Common myeloid progenitor, CD34-positive (primary cell): Measurements from ENCODE around the gene LRRC3.

Experiments used
- CTCF ChIA-PET: fragments of 350-600 bp; sonication (Branson Sonifier 250); formaldehyde crosslinking; loops from one replicate; lab custom pipeline; 2021; ENCODE audit warnings: antibody characterized with exemption; lab: Charles Lee
- POLR2A ChIA-PET: fragments of 350-600 bp; sonication (Branson Sonifier 250); formaldehyde crosslinking; loops from one replicate; lab custom pipeline; 2021; ENCODE audit warnings: antibody characterized with exemption; lab: Charles Lee
- DNase-seq, 3 donors: peaks; one replicate each; pipeline versions ENCODE4 v3.0.0 to v3.0.0-alpha.2; 2013
- H3K27ac ChIP-seq, 2 experiments: 1 replicate in 1 of 2; 2 replicates in 1 of 2; pipeline ENCODE4 v1.7.0; 2013; ENCODE audit warnings: inconsistent platforms in 2 of 2, low read length in 2 of 2, mild to moderate bottlenecking in 2 of 2, low read depth in 1 of 2, moderate library complexity in 1 of 2; ENCODE audit not compliant: severe bottlenecking in 2 of 2, insufficient read depth in 1 of 2, poor library complexity in 1 of 2
- H3K27me3 ChIP-seq, 5 experiments: replicated peaks in 2 of 5; 1 replicate in 3 of 5; 2 replicates in 2 of 5; pipeline versions ENCODE4 v1.6.1 to v1.7.0; 2013; ENCODE audit warnings: low read length in 4 of 5, mild to moderate bottlenecking in 2 of 5, moderate library complexity in 2 of 5, inconsistent platforms in 1 of 5; ENCODE audit not compliant: insufficient read depth in 5 of 5, control insufficient read depth in 4 of 5
- H3K36me3 ChIP-seq, 4 experiments: 1 replicate in 2 of 4; 2 replicates in 2 of 4; pipeline versions ENCODE4 v1.6.1 to v1.7.0; 2013; ENCODE audit warnings: low read length in 3 of 4, control low read depth in 1 of 4, mild to moderate bottlenecking in 1 of 4; ENCODE audit not compliant: control insufficient read depth in 4 of 4, insufficient read depth in 4 of 4
- H3K4me1 ChIP-seq, 4 experiments: 1 replicate in 3 of 4; 2 replicates in 1 of 4; pipeline versions ENCODE4 v1.6.1 to v1.7.1; 2013; ENCODE audit warnings: low read length in 3 of 4, mild to moderate bottlenecking in 3 of 4, control low read depth in 1 of 4, inconsistent platforms in 1 of 4, moderate library complexity in 1 of 4; ENCODE audit not compliant: control insufficient read depth in 4 of 4, insufficient read depth in 4 of 4; ENCODE audit errors: control extremely low read depth in 1 of 4
- H3K4me3 ChIP-seq, 7 experiments: 1 replicate in 4 of 7; 2 replicates in 3 of 7; pipeline versions ENCODE4 v1.5.1 to v1.7.0; 2013; ENCODE audit warnings: mild to moderate bottlenecking in 7 of 7, low read length in 6 of 7, moderate library complexity in 6 of 7, inconsistent platforms in 2 of 7, low read depth in 2 of 7, control low read depth in 1 of 7; ENCODE audit not compliant: insufficient read depth in 4 of 7, control insufficient read depth in 1 of 7; ENCODE audit errors: extremely low read depth in 1 of 7
- H3K9me3 ChIP-seq, 5 experiments: 1 replicate in 4 of 5; 2 replicates in 1 of 5; pipeline versions ENCODE4 v1.6.1 to v1.7.1; 2013; ENCODE audit warnings: low read length in 4 of 5, mild to moderate bottlenecking in 2 of 5, inconsistent platforms in 1 of 5, low read depth in 1 of 5, moderate library complexity in 1 of 5; ENCODE audit not compliant: control insufficient read depth in 4 of 5, insufficient read depth in 2 of 5; ENCODE audit errors: control extremely low read depth in 1 of 5
- WGBS: methylation state at CpG from one replicate; pipeline ENCODE4 v1.1.5; 2013; ENCODE audit not compliant: insufficient coverage; 5-methylcytosine and 5-hydroxymethylcytosine counted together

The LRRC3 gene

GRCh38 chr21:44441041-44441400, 14.3 kb upstream of the LRRC3 start:
- Histone ChIP-seq H3K27me3 (peaks cover 0 to 2% (median 0%) of the 10 kb centered on the region in 5 experiments), H3K27ac (no peak overlapping the region), H3K4me3 (no peak overlapping the region), H3K9me3 (no peaks in the 10 kb centered on the region), H3K4me1 (no peaks in the 10 kb centered on the region), H3K36me3 (no peaks in the 10 kb centered on the region)
- 95% methylated on average over 10 of the region's 10 CpGs for WGBS
- ChIA-PET POLR2A (no interaction called here), CTCF (no interaction called here)
- DNase-seq = no peak

GRCh38 chr21:44441581-44442265, 13.6 kb upstream of the LRRC3 start:
- Histone ChIP-seq H3K27me3 (peaks cover 0 to 4% (median 0%) of the 10 kb centered on the region in 5 experiments), H3K4me3 (no peak overlapping the region), H3K36me3 (no peaks in the 10 kb centered on the region), H3K27ac (no peak overlapping the region), H3K9me3 (no peaks in the 10 kb centered on the region), H3K4me1 (no peaks in the 10 kb centered on the region)
- 96% methylated on average over 20 of the region's 20 CpGs for WGBS
- DNase-seq = no peak
- ChIA-PET POLR2A (no interaction called here), CTCF (no interaction called here)

GRCh38 chr21:44442266-44443125, 12.8 kb upstream of the LRRC3 start:
- H3K27ac ChIP-seq = no peak overlapping the region
- DNase-seq = no peak
- POLR2A ChIA-PET = interaction anchor here (0.8 kb wide), 1 partner anchor 9 kb away, joined by 4 read pairs; no protein-coding TSS in a partner anchor
- no peak overlapping the region for H3K4me3 ChIP-seq
- H3K9me3 ChIP-seq = no peaks in the 10 kb centered on the region
- peaks cover 0 to 5% (median 3%) of the 10 kb centered on the region in 5 experiments for H3K27me3 ChIP-seq
- CTCF ChIA-PET = no interaction called here
- 86% methylated on average over 18 of the region's 19 CpGs for WGBS
- H3K36me3 ChIP-seq = no peaks in the 10 kb centered on the region
- no peaks in the 10 kb centered on the region for H3K4me1 ChIP-seq

GRCh38 chr21:44443291-44443890, 11.9 kb upstream of the LRRC3 start:
- no peak for DNase-seq
- no peaks in the 10 kb centered on the region for H3K36me3 ChIP-seq
- H3K4me3 ChIP-seq = no peak overlapping the region
- peaks cover 0 to 8% (median 4%) of the 10 kb centered on the region in 5 experiments for H3K27me3 ChIP-seq
- ChIA-PET POLR2A (no interaction called here), CTCF (no interaction called here)
- 87% methylated on average over 16 of the region's 17 CpGs for WGBS
- no peaks in the 10 kb centered on the region for H3K4me1 ChIP-seq
- no peak overlapping the region for H3K27ac ChIP-seq
- no peaks in the 10 kb centered on the region for H3K9me3 ChIP-seq

- POLR2A ChIA-PET = interaction anchor here (0.5 kb wide), 1 partner anchor 111 kb away, joined by 3 read pairs; no protein-coding TSS in a partner anchor
- 95% methylated on average over 8 of the region's 12 CpGs for WGBS
- CTCF ChIA-PET = interaction anchor here (1.2 kb wide), 1 partner anchor 14 kb away, joined by 3 read pairs; no protein-coding TSS in a partner anchor
These were observed 11.4 kb upstream of the LRRC3 start for GRCh38 chr21:44443891-44444285.

GRCh38 chr21:44444286-44444931, 10.9 kb upstream of the LRRC3 start:
- Histone ChIP-seq H3K9me3 (no peaks in the 10 kb centered on the region), H3K4me3 (no peak overlapping the region), H3K36me3 (no peaks in the 10 kb centered on the region), H3K27ac (no peak overlapping the region), H3K4me1 (no peaks in the 10 kb centered on the region), H3K27me3 (peaks cover 0 to 15% (median 4%) of the 10 kb centered on the region in 5 experiments)
- ChIA-PET POLR2A (interaction anchor here (0.5 kb wide), 1 partner anchor 111 kb away, joined by 3 read pairs; no protein-coding TSS in a partner anchor), CTCF (interaction anchor here (1.2 kb wide), 1 partner anchor 13 kb away, joined by 3 read pairs; no protein-coding TSS in a partner anchor)
- DNase-seq = no peak
- WGBS = 77% methylated on average over 15 of the region's 21 CpGs

More at GRCh38 chr21:44443891-44444285, 11.4 kb upstream of the LRRC3 start:
- no peak for DNase-seq
- Histone ChIP-seq H3K36me3 (no peaks in the 10 kb centered on the region), H3K27me3 (peaks cover 0 to 12% (median 4%) of the 10 kb centered on the region in 5 experiments), H3K4me1 (no peaks in the 10 kb centered on the region), H3K27ac (no peak overlapping the region), H3K9me3 (no peaks in the 10 kb centered on the region), H3K4me3 (no peak overlapping the region)
